Endothelial cell of umbilical vein (primary cell): ENCODE data around the gene OPTC. TPM values are rescaled to one million over a fixed set of nuclear protein-coding genes. Genes with fewer than 3 reads are reported as not detected.

Source experiments
- BruUV-seq: library from RNA; stranded (reverse); fragments of 400-500 nt; replicated peaks from 2 replicates; lab custom pipeline; 2021; lab: Mats Ljungman, UMichigan
- CTCF ChIA-PET: fragments of 300-600, 350-600 bp; sonication (Branson Sonifier 250); formaldehyde crosslinking; loops from one replicate; lab custom pipeline; 2021; ENCODE audit warnings: antibody characterized with exemption, inconsistent platforms; lab: Charles Lee
- POLR2A ChIA-PET: fragments of 300-600, 350-600 bp; sonication (Branson Sonifier 250); formaldehyde crosslinking; loops from one replicate; lab custom pipeline; 2021; ENCODE audit warnings: antibody characterized with exemption, inconsistent platforms; lab: Charles Lee
- DNase-seq: peaks from one replicate; pipeline ENCODE4 v3.0.0-alpha.2; 2011; ENCODE audit warnings: low read depth, low spot score
- FAIRE-seq: peaks from 2 replicates; lab custom pipeline; 2011; peaks lifted over from hg19 to GRCh38; lab: Jason Lieb, UNC
- H2AFZ ChIP-seq: 2 replicates; pipeline ENCODE4 v1.6.0; 2012; ENCODE audit warnings: low read depth, low read length, control low read depth, inconsistent platforms
- H3K27ac ChIP-seq: 2 replicates; pipeline ENCODE4 v1.5.1; 2011; ENCODE audit warnings: low read depth, mild to moderate bottlenecking, control low read depth, low read length, moderate library complexity; ENCODE audit not compliant: insufficient read depth
- H3K27me3 ChIP-seq, 2 experiments: 2 replicates each; pipeline versions ENCODE4 v1.6.0 to v1.6.1; 2011; ENCODE audit warnings: low read length in 2 of 2, mixed read lengths in 1 of 2; ENCODE audit not compliant: control insufficient read depth in 2 of 2, insufficient read depth in 2 of 2
- H3K36me3 ChIP-seq, 2 experiments: 2 replicates in 1 of 2; 3 replicates in 1 of 2; pipeline ENCODE4 v1.5.1; 2011; ENCODE audit warnings: low read length in 2 of 2, mild to moderate bottlenecking in 1 of 2, moderate library complexity in 1 of 2; ENCODE audit not compliant: control insufficient read depth in 2 of 2, insufficient read depth in 2 of 2; ENCODE audit errors: extremely low read depth in 1 of 2
- H3K4me1 ChIP-seq: 3 replicates; pipeline ENCODE4 v1.5.1; 2011; ENCODE audit warnings: mild to moderate bottlenecking, low read length; ENCODE audit not compliant: control insufficient read depth, insufficient read depth; ENCODE audit errors: extremely low read depth
- H3K4me2 ChIP-seq: 2 replicates; pipeline ENCODE4 v1.6.1; 2011; ENCODE audit warnings: low read length, control low read depth, mixed read lengths; ENCODE audit not compliant: insufficient read depth
- H3K4me3 ChIP-seq, 3 experiments: fragments of 200-600 bp in 1 of 3; sonication (generic), shearing (Covaris generic) in 1 of 3; replicated peaks in 1 of 3; 2 replicates each; pipeline ENCODE4 v1.5.1; 2011 to 2016; ENCODE audit warnings: control low read depth in 3 of 3, low read length in 3 of 3, mild to moderate bottlenecking in 2 of 3, inconsistent platforms in 1 of 3, low read depth in 1 of 3, moderate library complexity in 1 of 3; ENCODE audit not compliant: insufficient read depth in 1 of 3
- H3K79me2 ChIP-seq: 2 replicates; pipeline ENCODE4 v1.6.0; 2012; ENCODE audit warnings: low read length, inconsistent platforms; ENCODE audit not compliant: control insufficient read depth, insufficient read depth
- H3K9ac ChIP-seq: replicated peaks from 2 replicates; pipeline ENCODE3; 2011; ENCODE audit warnings: low read length, control low read depth; ENCODE audit not compliant: insufficient read depth; ENCODE audit errors: extremely low read depth
- H3K9me1 ChIP-seq: replicated peaks from 3 replicates; pipeline ENCODE4 v1.6.0; 2011; ENCODE audit warnings: mild to moderate bottlenecking, low read length; ENCODE audit not compliant: control insufficient read depth, insufficient read depth; ENCODE audit errors: extremely low read depth
- H3K9me3 ChIP-seq: replicated peaks from 2 replicates; pipeline ENCODE4 v1.5.1; 2012; ENCODE audit warnings: low read length, inconsistent platforms; ENCODE audit not compliant: control insufficient read depth, insufficient read depth
- H4K20me1 ChIP-seq: replicated peaks from 2 replicates; pipeline ENCODE3; 2011; ENCODE audit warnings: mild to moderate bottlenecking, low read length; ENCODE audit not compliant: control insufficient read depth, insufficient read depth; ENCODE audit errors: extremely low read depth
- CTCF ChIP-seq, 2 donors: IDR thresholded peaks; 1 replicate in 1 of 2; 2 replicates in 1 of 2; pipeline ENCODE4 v1.5.1; 2011; ENCODE audit warnings: low read length in 2 of 2, mild to moderate bottlenecking in 2 of 2, moderate library complexity in 2 of 2, control low read depth in 1 of 2, inconsistent platforms in 1 of 2, low read depth in 1 of 2; ENCODE audit not compliant: insufficient read depth in 1 of 2; ENCODE audit errors: extremely low read depth in 1 of 2
- EZH2 ChIP-seq: IDR thresholded peaks from 2 replicates; pipeline ENCODE4 v1.6.1; 2012; ENCODE audit warnings: borderline replicate concordance, low read depth, mild to moderate bottlenecking, moderate library complexity, low read length, inconsistent platforms; ENCODE audit not compliant: severe bottlenecking
- FOS ChIP-seq: IDR thresholded peaks from 2 replicates; pipeline ENCODE4 v1.6.1; 2011; ENCODE audit warnings: mild to moderate bottlenecking, low read length, moderate library complexity, borderline replicate concordance; ENCODE audit not compliant: insufficient read depth
- GATA2 ChIP-seq: IDR thresholded peaks from 2 replicates; pipeline ENCODE4 v1.7.0; 2011; ENCODE audit warnings: low read depth, mild to moderate bottlenecking, moderate library complexity, mixed read lengths, low read length; ENCODE audit not compliant: insufficient read length, insufficient read depth
- JUN ChIP-seq: IDR thresholded peaks from 2 replicates; pipeline ENCODE4 v1.6.1; 2011; ENCODE audit warnings: borderline replicate concordance, low read depth; ENCODE audit not compliant: insufficient read length, insufficient read depth
- MAX ChIP-seq: IDR thresholded peaks from 2 replicates; pipeline ENCODE4 v1.6.1; 2011; ENCODE audit not compliant: insufficient read depth, insufficient read length
- MYC ChIP-seq: IDR thresholded peaks from one replicate; pipeline ENCODE4 v1.6.1; 2011; ENCODE audit warnings: mild to moderate bottlenecking, low read depth, low read length
- POLR2A ChIP-seq: IDR thresholded peaks from 2 replicates; pipeline ENCODE4 v1.6.1; 2012; ENCODE audit warnings: low read depth, mild to moderate bottlenecking, control low read depth, low read length
- POLR2AphosphoS5 ChIP-seq: IDR thresholded peaks from 2 replicates; pipeline ENCODE4 v1.6.1; 2012; ENCODE audit warnings: low read depth, mild to moderate bottlenecking, control low read depth, low read length, moderate library complexity; ENCODE audit not compliant: insufficient read depth
- dilution Hi-C: fragments of 300-500 bp; cut with MboI; formaldehyde crosslinking; loops from one replicate; pipeline ENCODE4 v1.15.0; 2019; ENCODE audit warnings: low sequenced_read_pairs; ENCODE audit not compliant: extremely low pct_ligation_motif_present
- intact Hi-C: fragments of 100-400 bp; cut with micrococcal nuclease; formaldehyde crosslinking; loops from one replicate; pipeline ENCODE4 v1.10.0; 2022
- polyA plus RNA-seq, 4 experiments: library from polyadenylated mRNA; depleted of rRNA in 3 of 4; stranded (reverse) in 3 of 4; unstranded in 1 of 4; fragments of >200 nt; gene quantifications; 2 replicates each; pipeline versions ENCODE4 v1.2.1 to v1.2.3, GENCODE V29; 2011 to 2012; ENCODE audit warnings: missing spikeins in 1 of 4
- total RNA-seq: library from RNA; stranded (reverse); gene quantifications from 2 replicates; pipeline ENCODE4 v1.2.3, GENCODE V29; 2021

OPTC gene
- total and polyA plus RNA-seq, 2 donors (not counting 3 experiments of a cell fraction or from before 2014, with no cell fraction given): not detected

DNA sequence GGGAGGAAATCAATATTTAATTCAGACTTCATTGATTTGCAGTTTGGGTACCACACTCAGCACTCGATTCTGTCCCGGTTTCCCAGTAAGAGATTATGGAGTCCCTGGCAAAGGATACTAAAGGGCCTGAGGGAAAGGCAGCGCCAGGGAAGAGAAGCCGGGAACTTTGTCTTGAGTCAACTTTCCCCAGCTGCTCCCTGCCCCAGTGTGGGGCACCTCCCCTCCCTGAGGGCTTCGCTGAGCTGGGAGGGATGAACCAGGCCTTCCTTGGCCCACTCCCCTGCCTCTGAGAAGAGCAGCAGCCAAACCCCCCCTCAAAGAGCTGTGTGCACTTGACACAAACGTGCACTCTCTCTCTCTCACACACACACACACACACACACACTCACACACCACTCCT is 32.6 kb downstream of the OPTC start:
- no peaks in the 10 kb centered on the region for H3K9me1 ChIP-seq
- no peak overlapping the region for H2AFZ ChIP-seq
- H3K9ac ChIP-seq: no peak overlapping the region
- DNase-seq: no peak
- no TSS peak for BruUV-seq
- H3K27me3 ChIP-seq: no peaks in the 10 kb centered on the region
- no peak overlapping the region for H3K4me3 ChIP-seq
- dilution Hi-C loops (no loop called here), intact Hi-C loops (no loop called here)
- POLR2A ChIA-PET: no interaction called here
- no peaks in the 10 kb centered on the region for H3K36me3 ChIP-seq
- CTCF ChIA-PET: interaction anchor here (1.1 kb wide), 1 partner anchor 9 kb away, joined by 3 read pairs; no protein-coding TSS in a partner anchor
- H3K4me1 ChIP-seq: no peaks in the 10 kb centered on the region
- TF ChIP-seq POLR2A: no peak
- no peak for TF ChIP-seq CTCF (IDR thresholded peaks at IDR 0.05; ENCODE audit: extremely low read depth in 1 of 2, insufficient read depth in 1 of 2, low read depth in 1 of 2, low read length in 2 of 2)
- no peak for TF ChIP-seq POLR2AphosphoS5
- TF ChIP-seq JUN: no peak
- no peak for TF ChIP-seq MYC
- TF ChIP-seq EZH2: no peak
- TF ChIP-seq FOS: no peak
- TF ChIP-seq GATA2: no peak
- no peak for TF ChIP-seq MAX
- H4K20me1 ChIP-seq: no peaks in the 10 kb centered on the region
- no peaks in the 10 kb centered on the region for H3K79me2 ChIP-seq
- no peak for FAIRE-seq
- no peak overlapping the region for H3K27ac ChIP-seq
- no peak overlapping the region for H3K4me2 ChIP-seq
- no peaks in the 10 kb centered on the region for H3K9me3 ChIP-seq
